ENCODE results near the gene RRAD.
"Not testable (repeated sequence)": the region's sequence is repeated elsewhere in the genome, so short reads cannot be mapped to it uniquely, and the experiment has no call there.

RRAD gene

GRCh38 chr16:66925322-66925840 lies at the start of gene RRAD:
Gene RRAD (minus strand): TSS chr16:66925535. CDS start chr16:66925179, 356 bp downstream.
- DNase-seq, result no peak

- DNase-seq, result not testable (repeated sequence)
Observed at GRCh38 chr16:66974932-66975246, 49.6 kb upstream of the RRAD start.

- not testable (repeated sequence) for DNase-seq
Observed at GRCh38 chr16:66974156-66974931, 49.0 kb upstream of the RRAD start.

- no peak for DNase-seq
Observed at GRCh38 chr16:66973716-66974115, 48.4 kb upstream of the RRAD start.

GRCh38 chr16:66972983-66973382 lies 47.6 kb upstream of the RRAD start:
- no peak for DNase-seq

- no peak for DNase-seq
Observed at GRCh38 chr16:66970775-66971720, 45.7 kb upstream of the RRAD start.

GRCh38 chr16:66968847-66969246 lies 43.5 kb upstream of the RRAD start:
- no peak for DNase-seq

- DNase-seq, result no peak
Observed at GRCh38 chr16:66964049-66964448, 38.7 kb upstream of the RRAD start.

GRCh38 chr16:66961914-66962313 lies 36.6 kb upstream of the RRAD start:
- DNase-seq, result no peak

- DNase-seq, result peak; percentile 29
Observed at GRCh38 chr16:66961065-66961744, 35.9 kb upstream of the RRAD start, which contains the start of gene CES3. Gene CES3 (plus strand): TSS chr16:66961266. CDS start chr16:66961308, 42 bp downstream.

GRCh38 chr16:66960270-66960669 lies 34.9 kb upstream of the RRAD start:
- DNase-seq, result no peak

- no peak for DNase-seq
Observed at GRCh38 chr16:66959704-66960161, 34.4 kb upstream of the RRAD start.

- no peak for DNase-seq
Observed at GRCh38 chr16:66958857-66959703, 33.7 kb upstream of the RRAD start.

- not testable (repeated sequence) for DNase-seq
Observed at GRCh38 chr16:66956154-66956457, 30.8 kb upstream of the RRAD start.

GRCh38 chr16:66955363-66956153 lies 30.2 kb upstream of the RRAD start:
- not testable (repeated sequence) for DNase-seq

- DNase-seq, result peak; percentile 59
Observed at GRCh38 chr16:66954097-66954659, 28.8 kb upstream of the RRAD start.

- DNase-seq, result no peak
Observed at GRCh38 chr16:66953462-66954096, 28.2 kb upstream of the RRAD start.

GRCh38 chr16:66952430-66953110 lies 27.2 kb upstream of the RRAD start:
- DNase-seq, result no peak

GRCh38 chr16:66950971-66951790 lies 25.8 kb upstream of the RRAD start:
- DNase-seq, result no peak

All from activated CD4-positive, alpha-beta T cell treated with anti-CD3 and anti-CD28 coated beads for 1 hour (primary cell).